Hippocampal formation (tissue), 2 donors: ENCODE results near the gene PRDX2.

ENCODE experiments used
- DNase-seq, 2 donors: peaks; one replicate each; lab custom pipeline; 2025; lab: John Stamatoyannopoulos, UW

PRDX2 gene

GRCh38 chr19:12779162-12779993, 22.2 kb downstream of the PRDX2 start:
- DNase-seq = no peak

GRCh38 chr19:12778905-12779161, 22.8 kb downstream of the PRDX2 start:
- no peak for DNase-seq

- peak in 1 of 2 donors; percentile 55 for DNase-seq
These were observed 23.3 kb downstream of the PRDX2 start for GRCh38 chr19:12778017-12778904.

- peak; percentile 51 to 73 for DNase-seq
These were observed 24.2 kb downstream of the PRDX2 start for GRCh38 chr19:12777217-12778016.

GRCh38 chr19:12774588-12775555, 26.7 kb downstream of the PRDX2 start, which contains the start of gene HOOK2:
Gene HOOK2, minus strand, starts transcription at chr19:12775552. Its CDS starts 103 bp downstream, at chr19:12775449.
- no peak for DNase-seq

GRCh38 chr19:12773571-12773970, 28.0 kb downstream of the PRDX2 start:
- no peak for DNase-seq

- DNase-seq = no peak
These were observed 29.3 kb downstream of the PRDX2 start for GRCh38 chr19:12772323-12772722.

GRCh38 chr19:12770922-12771321, 30.7 kb downstream of the PRDX2 start:
- no peak for DNase-seq

- no peak for DNase-seq
These were observed 31.9 kb downstream of the PRDX2 start for GRCh38 chr19:12769689-12770088.

- DNase-seq = no peak
These were observed 33.9 kb downstream of the PRDX2 start for GRCh38 chr19:12767666-12768065.

- DNase-seq = no peak
These were observed 34.5 kb downstream of the PRDX2 start for GRCh38 chr19:12767150-12767549.

- peak; percentile 60 to 70 for DNase-seq
These were observed 35.5 kb downstream of the PRDX2 start for GRCh38 chr19:12766051-12766521.

- DNase-seq = no peak
These were observed 36.9 kb downstream of the PRDX2 start for GRCh38 chr19:12764698-12765097.

GRCh38 chr19:12763100-12763499, 38.5 kb downstream of the PRDX2 start:
- DNase-seq = no peak

GRCh38 chr19:12759686-12760085, 41.9 kb downstream of the PRDX2 start:
- no peak for DNase-seq

GRCh38 chr19:12757544-12758274, 43.9 kb downstream of the PRDX2 start:
- DNase-seq = peak in 1 of 2 donors; percentile 2

GRCh38 chr19:12756150-12756883, 45.3 kb downstream of the PRDX2 start:
- DNase-seq = no peak

GRCh38 chr19:12754465-12755196, 47.0 kb downstream of the PRDX2 start:
- DNase-seq = no peak
